K562 (cell line): ENCODE measurements around the gene ABCG5.
A peak's percentile ranks its signal among the peaks of the same experiment; 100 is the strongest.

Experiments used
- CTCF ChIP-seq, 3 experiments: IDR thresholded peaks in 2 of 3; conservative IDR thresholded peaks in 1 of 3; 2 replicates each; pipeline ENCODE4 v1.5.1; 2011 to 2012; ENCODE audit warnings: low read length in 3 of 3, mild to moderate bottlenecking in 3 of 3, control low read depth in 2 of 3, improper control_type of control experiment in 1 of 3, inconsistent platforms in 1 of 3, low read depth in 1 of 3, mixed read lengths in 1 of 3, moderate library complexity in 1 of 3; ENCODE audit not compliant: insufficient read depth in 2 of 3
- MAX ChIP-seq: sonication (generic); formaldehyde crosslinking; IDR thresholded peaks from 2 replicates; pipeline ENCODE4 v1.9.0; 2022; ENCODE audit warnings: mild to moderate bottlenecking, missing genetic modification reagents
- NCOA1 ChIP-seq: fragments of 450-650 bp; IDR thresholded peaks from 2 replicates; pipeline ENCODE4 v1.6.1; 2016; ENCODE audit warnings: low read depth
- TFAP4 ChIP-seq: sonication (generic); formaldehyde crosslinking; IDR thresholded peaks from 2 replicates; pipeline ENCODE4 v1.8.0; 2022; ENCODE audit warnings: missing genetic modification reagents, mild to moderate bottlenecking, moderate library complexity, borderline replicate concordance
- ZFX ChIP-seq: sonication (generic); formaldehyde crosslinking; IDR thresholded peaks from 2 replicates; pipeline ENCODE4 v1.8.0; 2022; ENCODE audit warnings: mild to moderate bottlenecking, missing genetic modification reagents, moderate library complexity

- no peak for TF ChIP-seq NCOA1
- no peak for TF ChIP-seq TFAP4 (CRISPR knock-in tag)
- peak in 2 of 3 experiments; percentile 49 to 50; a peak in 4 of 6 replicates for TF ChIP-seq CTCF (IDR thresholded peaks at IDR 0.05 in 2 of 3, conservative IDR thresholded peaks at IDR 0.05 in 1 of 3; ENCODE audit: insufficient read depth in 2 of 3, low read depth in 1 of 3, low read length in 3 of 3)
- no peak for TF ChIP-seq MAX (CRISPR knock-in tag)
- TF ChIP-seq ZFX (CRISPR knock-in tag) = no peak
These were observed 40.3 kb downstream of the ABCG5 start for GRCh38 chr2:43798300-43798699.
